Myocyte (in vitro differentiated cells): ENCODE measurements around the gene PPP1R7. TPM values are rescaled to one million over a fixed set of nuclear protein-coding genes. Genes with fewer than 3 reads are reported as not detected.

Source experiments
- DNase-seq: peaks from one replicate; pipeline ENCODE4 v3.0.0-alpha.2; 2012; ENCODE audit warnings: low read depth
- total RNA-seq: library from RNA; depleted of rRNA; stranded (reverse); fragments of >200 nt; gene quantifications from 2 replicates; pipeline ENCODE4 v1.2.3, GENCODE V29; 2014

The PPP1R7 gene
- total RNA-seq, 1 donor from 2014 or later: 86.1 TPM

DNA sequence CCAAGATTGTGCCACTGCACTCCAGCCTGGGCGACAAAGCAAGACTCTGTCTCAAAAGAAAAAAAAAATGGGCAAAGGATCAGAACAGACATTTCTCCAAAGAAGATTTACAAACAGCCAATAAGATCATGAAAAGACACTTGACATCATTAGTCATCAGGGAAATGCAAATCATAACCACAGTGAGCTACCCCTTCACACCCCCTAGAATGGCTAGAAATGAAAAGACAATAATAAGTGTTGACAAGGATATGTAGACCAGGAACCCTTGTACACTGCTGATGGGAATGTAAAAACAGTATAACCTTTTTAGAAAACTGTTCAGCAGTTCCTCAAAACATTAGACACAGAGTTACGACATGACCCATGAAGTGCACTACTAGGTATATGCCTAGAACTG lies 29.8 kb upstream of the PPP1R7 start:
- no peak for DNase-seq

DNA sequence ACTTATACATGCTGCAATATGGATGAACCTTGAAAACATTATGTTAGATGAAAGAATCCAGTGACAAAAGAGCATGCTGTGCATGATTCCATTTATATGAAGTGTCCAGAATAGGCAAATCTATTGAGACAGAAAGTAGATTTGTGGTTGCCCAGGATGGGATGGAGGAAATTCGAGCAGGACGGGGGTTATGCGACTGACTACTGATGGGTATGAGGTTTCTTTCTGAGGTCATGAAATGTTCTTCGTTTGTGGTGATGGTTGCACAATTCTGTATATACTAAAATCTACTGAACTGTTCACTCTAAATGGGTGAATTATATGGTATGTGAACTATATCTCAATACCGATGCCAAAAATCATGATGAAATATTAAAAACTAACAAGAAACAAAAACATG lies 29.3 kb upstream of the PPP1R7 start:
- DNase-seq: no peak

DNA sequence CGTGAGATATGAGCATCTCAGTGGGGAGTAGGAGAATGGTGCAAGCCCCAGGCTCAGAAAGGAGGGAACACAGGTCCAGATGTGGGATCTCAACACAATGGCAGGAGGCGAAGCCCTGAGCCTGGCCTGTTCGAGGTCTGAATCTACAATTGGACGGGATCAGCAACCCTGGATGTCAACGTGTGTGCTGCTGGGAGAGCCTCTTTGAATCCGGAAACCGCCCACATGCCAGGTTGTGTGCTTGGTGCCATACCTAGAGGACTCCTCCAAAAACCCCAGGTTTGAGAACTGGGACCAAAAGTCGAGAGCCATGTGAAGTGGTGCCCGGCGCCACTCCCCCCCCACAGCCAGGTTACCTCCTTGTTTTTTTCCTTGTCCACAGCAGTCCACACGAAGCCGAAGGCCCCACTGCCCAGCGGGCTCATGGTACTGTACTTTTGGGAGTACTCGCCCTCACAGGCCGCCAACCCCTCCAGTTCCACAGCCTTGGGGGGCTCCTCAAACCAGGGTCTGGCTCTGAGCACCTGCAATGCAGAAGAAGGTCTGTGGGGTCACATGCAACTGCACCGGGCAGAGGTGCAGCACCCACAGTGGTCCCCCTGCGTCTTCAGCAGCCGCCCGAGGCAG lies 27.8 kb upstream of the PPP1R7 start:
- DNase-seq: no peak

- DNase-seq: no peak
These were observed 26.3 kb upstream of the PPP1R7 start for GRCh38 chr2:241123816-241124536.

GRCh38 chr2:241125626-241126025 lies 24.6 kb upstream of the PPP1R7 start:
- DNase-seq: no peak

DNA sequence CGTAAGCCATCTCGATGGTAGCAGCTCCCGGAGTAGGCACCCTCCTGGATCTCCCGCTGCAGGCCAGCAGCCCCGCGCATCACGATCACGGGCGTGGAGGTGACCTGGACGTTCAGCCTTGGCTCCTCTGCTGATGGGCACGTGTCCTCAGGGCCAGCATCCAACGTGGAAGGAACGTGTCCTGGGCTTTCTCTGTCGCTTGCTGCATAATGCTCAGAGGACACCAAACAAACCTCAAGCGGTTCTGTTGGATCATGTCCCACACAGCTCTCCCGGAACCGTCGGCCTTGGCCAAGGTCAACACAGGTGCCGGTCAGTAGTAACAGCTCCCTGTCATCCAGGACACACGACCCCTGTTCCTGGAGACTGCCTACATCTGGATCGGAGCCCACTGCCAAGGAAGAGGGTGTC lies 24.1 kb upstream of the PPP1R7 start:
- no peak for DNase-seq

- DNase-seq: no peak
These were observed 23.5 kb upstream of the PPP1R7 start for GRCh38 chr2:241126771-241127202.

- DNase-seq: no peak
These were observed 22.0 kb upstream of the PPP1R7 start for GRCh38 chr2:241128266-241128665.

- DNase-seq: no peak
These were observed 21.0 kb upstream of the PPP1R7 start for GRCh38 chr2:241129086-241129871.

- no peak for DNase-seq
These were observed 20.0 kb upstream of the PPP1R7 start for GRCh38 chr2:241130316-241130715.

DNA sequence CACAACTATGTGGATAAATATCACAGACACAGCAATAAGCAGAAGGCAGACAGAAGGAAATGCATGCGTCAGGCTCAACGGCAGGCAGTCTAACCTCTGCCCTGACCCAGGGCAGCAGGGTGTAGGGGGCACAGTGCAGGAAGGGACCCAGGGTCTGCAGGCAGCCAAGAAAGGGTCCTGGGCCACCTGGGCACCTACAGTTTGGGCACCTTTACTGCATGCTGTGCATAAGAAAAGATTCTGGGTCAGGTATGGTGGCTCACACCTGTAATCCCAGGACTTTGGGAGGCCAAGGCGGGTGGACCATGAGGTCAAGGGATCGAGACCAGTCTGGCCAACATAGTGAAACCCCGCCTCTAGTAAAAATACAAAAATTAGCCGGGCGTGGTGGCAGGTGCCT lies 18.7 kb upstream of the PPP1R7 start:
- DNase-seq: no peak

DNA sequence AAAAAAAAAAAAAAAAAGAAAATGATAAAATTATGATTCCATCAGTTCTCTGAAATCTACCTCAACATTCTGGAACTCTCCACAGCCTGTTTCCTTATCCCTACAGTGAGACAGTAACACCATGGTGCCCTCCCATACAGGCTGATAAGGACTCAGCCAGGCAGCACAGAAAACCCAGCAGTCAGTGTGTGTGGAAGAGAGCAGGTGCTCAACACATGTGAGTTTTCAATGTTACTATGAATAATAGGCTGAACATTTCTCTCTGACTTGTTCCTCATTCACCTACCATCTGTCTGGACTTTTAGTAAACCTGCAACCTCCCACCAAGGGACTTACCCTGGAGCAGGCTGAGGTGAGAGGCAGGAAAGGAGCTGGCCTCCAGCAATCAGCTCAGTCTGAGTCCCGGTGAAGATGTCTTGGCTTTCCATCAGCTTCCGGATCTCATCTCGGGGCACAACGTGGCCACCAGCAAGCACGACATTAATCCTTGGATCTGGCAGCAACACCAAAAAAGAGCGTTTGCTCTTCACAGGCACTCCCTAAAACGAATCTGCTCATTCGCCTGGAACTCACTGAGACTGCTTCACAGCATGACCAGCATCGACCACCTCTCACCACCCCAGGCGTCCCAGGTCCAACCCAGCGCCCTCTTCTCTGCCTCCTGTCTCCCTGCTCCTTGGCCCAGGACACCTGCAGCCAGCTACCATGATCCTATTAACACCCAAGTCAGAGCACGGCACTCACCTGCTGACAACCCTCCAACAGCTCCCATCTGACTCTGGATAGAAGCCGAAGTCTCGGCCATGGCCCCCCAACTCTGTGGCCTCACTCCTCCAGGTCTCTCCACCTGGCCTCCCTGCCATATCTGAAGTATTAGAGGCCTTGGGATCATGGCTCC lies 17.5 kb upstream of the PPP1R7 start:
- DNase-seq: peak; percentile 14

GRCh38 chr2:241133436-241133820 lies 16.8 kb upstream of the PPP1R7 start:
- DNase-seq: no peak

GRCh38 chr2:241134711-241135110 lies 15.6 kb upstream of the PPP1R7 start:
- DNase-seq: no peak

DNA sequence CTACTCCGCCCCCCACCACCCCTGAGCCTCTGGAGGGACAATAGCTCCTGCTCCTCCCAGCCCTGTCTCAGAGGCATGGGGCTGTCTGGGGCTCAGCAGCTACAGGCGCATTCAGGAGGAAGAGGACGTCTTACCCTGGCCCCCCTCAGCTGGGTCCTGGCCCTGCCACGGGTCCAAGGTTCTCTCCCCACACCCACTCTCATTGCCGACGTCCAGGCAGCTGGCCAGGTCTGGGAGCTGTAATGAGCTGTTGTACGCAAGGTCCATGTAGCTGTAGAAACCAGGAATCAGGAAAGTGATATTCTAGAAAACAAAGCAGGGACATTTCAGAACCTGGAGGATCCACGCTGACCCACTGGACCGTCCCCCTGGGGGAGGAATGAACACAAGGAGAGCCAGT lies 14.5 kb upstream of the PPP1R7 start:
- DNase-seq: no peak

- no peak for DNase-seq
These were observed 14.1 kb upstream of the PPP1R7 start for GRCh38 chr2:241136191-241136590.

DNA sequence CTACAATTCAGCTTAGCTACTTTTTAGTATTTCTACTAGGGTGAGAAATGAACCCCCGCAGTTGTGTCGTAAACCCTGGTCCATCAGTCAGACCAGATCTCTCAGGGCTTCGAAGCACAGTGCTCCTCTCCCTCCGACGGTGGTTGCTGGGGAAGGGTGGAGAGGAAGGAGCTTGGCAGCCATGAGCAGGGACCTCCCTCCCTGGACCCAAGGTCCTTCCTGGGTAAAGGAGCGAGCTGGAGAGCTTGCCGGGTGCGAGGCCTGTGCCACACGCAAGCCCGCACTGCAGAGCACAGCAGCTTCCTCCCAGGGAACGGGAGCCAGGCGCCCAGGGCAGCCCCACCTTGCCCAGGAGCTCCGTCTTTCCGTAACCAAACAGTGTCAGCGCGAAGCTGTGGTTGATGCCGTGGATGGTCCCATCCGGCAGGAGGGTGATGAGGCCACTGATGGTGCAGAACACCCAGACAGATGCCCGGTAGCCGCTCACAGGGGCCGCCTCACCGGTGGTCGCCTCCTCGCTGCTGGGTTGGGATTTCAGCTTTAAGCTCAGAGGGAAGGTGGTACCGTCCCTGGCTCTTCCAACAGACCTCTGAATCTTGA lies 13.5 kb upstream of the PPP1R7 start:
- no peak for DNase-seq

DNA sequence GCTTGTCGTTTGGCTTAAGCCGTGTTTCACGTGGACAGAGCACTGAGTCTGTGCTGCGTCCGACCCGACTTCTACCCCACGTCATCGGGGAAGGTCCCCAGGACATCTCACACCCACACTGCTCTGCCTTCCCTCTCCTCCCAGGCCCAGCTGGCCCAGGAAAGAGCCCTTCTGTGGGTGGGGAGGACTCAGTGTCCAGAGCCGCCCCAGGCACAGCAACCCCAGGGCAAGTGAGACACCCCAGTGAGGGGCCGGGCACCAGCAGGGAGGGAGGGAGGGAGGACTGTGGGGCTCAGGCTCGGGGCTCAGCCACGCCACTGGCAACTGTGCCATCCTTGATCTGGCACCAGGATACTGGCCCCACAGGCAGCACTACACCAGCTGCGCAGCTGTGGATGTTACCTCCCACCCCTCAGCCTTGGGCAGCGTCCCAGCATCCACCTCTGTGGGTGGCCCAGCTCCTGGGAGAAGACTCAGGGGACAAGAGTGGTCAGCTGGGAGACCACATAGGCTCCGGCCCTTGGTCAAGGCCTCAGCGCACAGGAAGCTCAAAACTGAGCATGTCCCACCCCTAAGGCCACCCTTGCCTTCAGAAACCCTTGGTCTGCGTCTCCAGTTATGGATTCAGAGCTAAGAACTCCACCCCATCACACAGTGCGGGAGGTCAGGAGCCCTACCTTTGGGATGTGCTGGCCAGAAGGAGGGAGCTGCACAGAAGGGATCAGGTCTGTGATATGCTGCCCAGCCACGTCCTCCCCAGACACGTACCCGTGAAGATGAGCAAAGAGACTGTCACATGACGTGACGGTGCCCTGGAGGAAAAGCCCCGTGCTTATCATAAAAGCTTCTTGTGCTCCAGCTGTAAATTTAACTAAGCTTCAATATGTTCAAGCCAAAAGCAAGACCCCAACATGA lies 12.7 kb upstream of the PPP1R7 start:
- no peak for DNase-seq

- no peak for DNase-seq
These were observed 11.8 kb upstream of the PPP1R7 start for GRCh38 chr2:241138471-241138870.
